Fibroblast of villous mesenchyme (primary cell): ENCODE data around the gene MYL12B. TPM values are rescaled to one million over a fixed set of nuclear protein-coding genes. Genes with fewer than 3 reads are reported as not detected.
A peak's percentile ranks its signal among the peaks of the same experiment; 100 is the strongest.

Source experiments
- DNase-seq: peaks from one replicate; pipeline ENCODE4 v3.0.0-alpha.2; 2010; ENCODE audit warnings: low read depth
- H3K4me3 ChIP-seq: 2 replicates; pipeline ENCODE4 v1.5.1; 2011; ENCODE audit warnings: low read depth, mild to moderate bottlenecking, low read length
- CTCF ChIP-seq: IDR thresholded peaks from 2 replicates; pipeline ENCODE4 v1.5.1; 2012; ENCODE audit warnings: low read depth, mild to moderate bottlenecking, low read length; ENCODE audit not compliant: insufficient read depth
- total RNA-seq: library from RNA; depleted of rRNA; stranded (reverse); fragments of >200 nt; gene quantifications from 2 replicates; pipeline ENCODE4 v1.2.3, GENCODE V29; 2012

Gene MYL12B
- total RNA-seq, 1 donor = 426 TPM

GRCh38 chr18:3247240-3248061 is 14.5 kb upstream of the MYL12B start, which contains the start of gene MYL12A:
Gene MYL12A (plus strand): TSS chr18:3247801. CDS start chr18:3253248, 5,447 bp downstream.
- TF ChIP-seq CTCF = no peak
- DNase-seq = peak; percentile 99
- H3K4me3 ChIP-seq = peak within 1 kb of the TSS; percentile 93

- DNase-seq = peak; percentile 72
- TF ChIP-seq CTCF = no peak
- H3K4me3 ChIP-seq = peak overlapping the region; percentile 93
Measured at GRCh38 chr18:3248062-3248657, 13.8 kb upstream of the MYL12B start.

GRCh38 chr18:3248658-3249359 is 13.1 kb upstream of the MYL12B start:
- no peak for TF ChIP-seq CTCF
- DNase-seq = peak; percentile 65
- H3K4me3 ChIP-seq = peak overlapping the region; percentile 93

GRCh38 chr18:3250237-3251107 is 11.5 kb upstream of the MYL12B start:
- DNase-seq = peak; percentile 72
- H3K4me3 ChIP-seq = peak overlapping the region; percentile 93
- TF ChIP-seq CTCF = no peak

GRCh38 chr18:3251249-3251962 is 10.5 kb upstream of the MYL12B start:
- peak overlapping the region; percentile 17 for H3K4me3 ChIP-seq
- no peak for TF ChIP-seq CTCF
- DNase-seq = no peak

- no peak for TF ChIP-seq CTCF
- peak overlapping the region; percentile 17 for H3K4me3 ChIP-seq
- DNase-seq = no peak
Measured at GRCh38 chr18:3251963-3252277, 10.0 kb upstream of the MYL12B start.
